ENCODE data around the gene KDM4B. TPM values are rescaled to one million over a fixed set of nuclear protein-coding genes. Genes with fewer than 3 reads are reported as not detected.
"Not testable (repeated sequence)": the region's sequence is repeated elsewhere in the genome, so short reads cannot be mapped to it uniquely, and the experiment has no call there.

The KDM4B gene
- total RNA-seq, 2 experiments from 2014 or later, result 24.4 to 25.0 TPM

DNA sequence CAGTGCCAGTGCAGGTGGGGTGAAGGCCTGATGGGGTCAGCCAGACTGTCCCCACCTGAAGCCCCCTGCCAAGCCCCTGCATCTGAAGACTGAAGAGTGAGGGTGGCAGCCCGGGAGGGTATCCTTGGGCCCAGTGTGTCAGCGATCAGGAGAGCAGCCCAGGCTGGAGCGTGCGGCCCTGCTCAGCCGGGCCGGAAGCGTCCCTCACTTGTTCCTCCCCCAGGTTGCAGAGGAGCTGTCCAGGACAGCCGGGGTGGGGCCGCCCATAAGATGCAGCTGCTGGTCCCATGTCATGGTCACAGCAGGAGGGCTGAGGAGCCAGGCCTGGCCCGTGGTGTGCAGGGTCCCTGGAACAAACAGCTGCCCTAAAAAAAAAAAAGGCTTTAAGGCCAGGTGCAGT lies 55.4 kb downstream of the KDM4B start:
- ChIA-PET CTCF (interaction anchor here (1.4 kb wide), 1 partner anchor 23 kb away, joined by 6 read pairs; no protein-coding TSS in a partner anchor), POLR2A (no interaction called here)

GRCh38 chr19:5025027-5025426 lies 56.1 kb downstream of the KDM4B start:
- CTCF ChIA-PET, result interaction anchor here (1.4 kb wide), 1 partner anchor 23 kb away, joined by 6 read pairs; no protein-coding TSS in a partner anchor
- POLR2A ChIA-PET, result interaction anchor here (0.6 kb wide), 1 partner anchor 106 kb away, joined by 5 read pairs; no protein-coding TSS in a partner anchor

DNA sequence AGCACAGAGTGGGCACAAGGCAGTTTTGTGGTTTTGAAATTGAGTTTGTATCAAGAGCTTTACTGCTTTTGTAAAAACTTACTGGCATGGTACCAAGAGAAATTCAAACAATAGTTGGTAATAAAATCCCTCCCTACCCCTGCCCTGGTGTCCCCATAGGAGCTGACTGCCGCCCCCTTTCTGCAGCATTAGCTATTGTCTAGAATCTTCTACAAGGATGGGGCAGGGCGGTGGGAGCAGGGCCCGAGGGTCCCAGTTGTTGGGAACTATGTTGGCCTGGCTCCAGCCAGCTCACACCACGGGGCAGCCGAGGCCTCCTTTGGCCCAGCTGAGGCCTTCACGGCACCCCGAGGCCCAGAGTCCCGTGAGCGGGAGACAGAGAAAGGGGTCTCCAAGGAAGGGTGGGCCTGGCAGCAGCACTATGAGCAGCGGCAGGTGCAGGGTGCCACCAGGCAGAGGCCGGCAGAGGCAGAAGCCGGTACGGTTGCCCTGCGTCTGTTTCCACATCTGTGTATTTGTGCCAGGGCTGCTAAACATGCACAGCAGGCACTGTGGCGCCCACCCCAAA lies 57.9 kb downstream of the KDM4B start:
- CTCF ChIA-PET, result interaction anchor here (1.0 to 1.4 kb wide), 3 partner anchors 18 to 223 kb away, joined by 3 to 4 read pairs (median 3); no protein-coding TSS in a partner anchor
- POLR2A ChIA-PET, result no interaction called here

DNA sequence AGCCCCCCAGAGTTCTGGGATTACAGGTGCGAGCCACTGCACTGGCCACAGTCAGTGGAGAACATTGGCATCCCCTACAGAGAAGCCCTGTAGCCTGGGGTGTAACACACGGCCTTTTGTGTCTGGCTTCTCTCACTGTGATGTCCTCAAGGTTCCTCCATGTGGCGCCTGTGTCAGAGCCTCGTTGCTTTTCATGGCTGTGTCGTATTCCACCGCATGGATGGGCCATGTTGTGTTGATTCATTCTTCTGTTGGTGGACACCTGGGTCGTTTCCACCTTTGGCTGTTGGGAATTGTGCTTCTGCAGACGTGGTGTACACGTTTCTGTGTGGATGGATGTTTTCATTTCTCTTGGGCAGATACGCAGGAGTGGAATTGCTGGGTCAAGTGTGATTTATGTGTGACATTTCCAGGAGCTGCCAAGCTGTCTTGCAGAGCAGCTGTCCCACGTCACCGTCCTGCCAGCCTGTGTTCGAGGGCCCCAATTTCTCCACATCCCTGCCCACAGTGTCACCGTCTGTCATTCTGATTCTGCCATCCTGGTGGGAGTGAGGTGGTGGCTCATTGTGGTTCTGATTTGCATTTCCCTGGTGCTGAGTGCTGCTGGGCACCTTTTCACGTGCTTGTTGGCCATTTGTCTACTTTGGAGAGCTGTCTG lies 59.4 kb downstream of the KDM4B start:
- ChIA-PET POLR2A (no interaction called here), CTCF (interaction anchor here (1.3 to 3.6 kb wide), 3 partner anchors 8 to 218 kb away, joined by 3 to 24 read pairs (median 4); no protein-coding TSS in a partner anchor)

GRCh38 chr19:5029596-5029995 lies 60.7 kb downstream of the KDM4B start:
- POLR2A ChIA-PET, result not testable (repeated sequence)
- CTCF ChIA-PET, result interaction anchor here (0.9 to 4.9 kb wide), 9 partner anchors 9 to 220 kb away, joined by 3 to 30 read pairs (median 7); no protein-coding TSS in a partner anchor

GRCh38 chr19:5030136-5030820 lies 61.4 kb downstream of the KDM4B start:
- ChIA-PET POLR2A (no interaction called here), CTCF (interaction anchor here (0.8 to 4.9 kb wide), 16 partner anchors 9 to 220 kb away, joined by 3 to 30 read pairs (median 6); no protein-coding TSS in a partner anchor)

DNA sequence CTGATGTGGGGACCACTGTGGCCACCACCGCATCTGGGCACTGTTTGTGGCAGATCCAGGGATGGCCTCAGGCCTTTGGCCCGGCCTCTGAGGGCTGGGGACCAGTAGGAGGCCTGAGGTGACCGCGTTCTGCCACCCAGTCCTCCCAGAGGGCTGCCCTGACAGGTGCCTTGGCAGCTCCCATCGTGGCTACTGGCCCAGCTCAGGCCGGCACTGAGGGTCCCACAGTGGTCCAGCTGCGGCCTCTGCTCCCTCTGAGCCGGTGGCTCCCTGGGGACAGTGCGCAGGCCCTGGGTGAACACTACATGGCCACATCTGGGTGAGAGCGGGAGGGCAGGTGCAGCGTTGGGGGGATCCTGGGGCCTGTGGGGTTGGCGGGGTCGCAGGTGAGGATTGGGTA lies 61.9 kb downstream of the KDM4B start:
- CTCF ChIA-PET, result interaction anchor here (0.8 to 4.9 kb wide), 18 partner anchors 9 to 221 kb away, joined by 3 to 30 read pairs (median 5); partner anchors contain the start of gene PLIN3
- POLR2A ChIA-PET, result interaction anchor here (0.6 kb wide), 1 partner anchor 22 kb away, joined by 7 read pairs; no protein-coding TSS in a partner anchor

- ChIA-PET POLR2A (interaction anchor here (0.6 kb wide), 1 partner anchor 22 kb away, joined by 7 read pairs; no protein-coding TSS in a partner anchor), CTCF (interaction anchor here (0.6 to 4.9 kb wide), 23 partner anchors 9 to 222 kb away, joined by 3 to 30 read pairs (median 4); partner anchors contain the start of gene PLIN3)
Observed at GRCh38 chr19:5031231-5032100, 62.6 kb downstream of the KDM4B start.

DNA sequence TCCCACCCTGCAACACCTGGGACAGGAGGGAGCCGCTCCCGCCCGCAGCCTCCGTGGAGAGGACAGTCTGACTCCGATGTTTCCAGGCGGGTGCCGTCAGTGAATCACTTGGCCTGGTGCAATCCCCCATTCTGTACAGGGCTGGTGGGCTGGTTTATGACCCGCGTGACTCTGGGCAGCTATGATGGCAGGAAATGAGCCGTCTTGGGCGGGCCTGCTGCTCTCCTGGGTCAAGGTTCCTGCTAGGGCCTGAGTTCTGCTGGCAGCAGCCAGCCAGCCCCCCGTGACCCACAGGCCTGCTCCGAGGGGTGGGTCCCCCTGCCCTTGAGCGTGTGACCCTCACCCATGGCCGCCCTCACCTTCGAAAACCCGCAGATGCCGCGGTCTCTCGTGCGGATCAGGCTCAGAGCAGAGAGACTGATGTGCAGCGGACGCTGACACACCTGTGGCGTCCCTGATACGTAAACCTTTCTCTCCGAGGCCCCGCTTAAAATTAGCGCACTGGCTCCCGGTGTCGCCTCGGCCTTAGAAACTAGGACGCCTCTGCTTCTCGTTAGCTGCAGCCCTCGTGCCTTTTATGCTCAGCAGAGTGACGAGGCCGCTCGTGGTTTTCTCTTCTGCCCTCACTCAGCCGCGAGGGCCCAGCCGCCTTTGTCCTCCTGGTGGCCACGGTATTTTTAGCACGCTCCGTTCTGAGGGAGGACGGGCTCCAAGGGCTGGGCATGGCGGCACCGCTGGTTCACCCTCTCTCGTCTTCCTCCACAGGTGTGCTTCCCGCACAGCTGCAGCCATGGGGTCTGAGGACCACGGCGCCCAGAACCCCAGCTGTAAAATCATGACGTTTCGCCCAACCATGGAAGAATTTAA lies 63.4 kb downstream of the KDM4B start:
- ChIA-PET POLR2A (no interaction called here), CTCF (interaction anchor here (0.6 to 4.9 kb wide), 18 partner anchors 17 to 406 kb away, joined by 3 to 30 read pairs (median 5); partner anchors contain the start of gene PLIN3)

DNA sequence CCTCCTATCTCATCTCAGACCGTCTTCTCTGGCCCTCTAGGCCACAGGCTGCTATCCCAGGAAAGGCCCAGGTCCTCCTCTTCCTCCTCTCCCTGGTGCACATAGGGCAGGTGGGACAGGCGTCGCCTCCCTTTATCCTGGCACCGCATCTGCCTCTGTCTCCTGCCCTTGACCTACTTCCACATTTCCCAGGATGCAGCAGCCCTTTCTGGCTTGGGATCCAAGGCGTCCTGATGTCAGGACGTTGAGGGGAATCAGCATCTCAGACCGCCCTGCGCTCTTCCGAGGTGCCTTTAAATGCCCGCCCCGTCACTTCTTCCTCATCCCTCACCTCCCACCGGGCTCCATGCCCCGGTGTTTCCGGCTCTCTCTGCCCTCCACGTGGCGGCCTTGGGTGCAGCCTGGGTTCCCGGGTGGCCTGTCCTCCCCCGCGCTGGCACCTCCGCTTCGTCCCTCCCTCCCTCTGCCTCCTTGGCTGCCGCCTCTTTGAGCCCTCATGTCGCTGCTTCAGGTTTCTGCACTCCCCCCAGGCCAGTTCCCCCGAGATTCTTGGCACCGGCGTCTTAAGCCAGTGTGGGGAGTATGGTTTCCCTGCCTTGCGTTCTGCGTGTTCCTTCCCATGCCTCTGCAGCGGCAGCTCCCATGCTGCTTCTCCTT lies 66.3 kb downstream of the KDM4B start:
- ChIA-PET CTCF (no interaction called here), POLR2A (no interaction called here)

GRCh38 chr19:5035793-5036697 lies 67.1 kb downstream of the KDM4B start:
- CTCF ChIA-PET, result interaction anchor here (0.6 to 1.2 kb wide), 3 partner anchors 8 to 310 kb away, joined by 3 read pairs; no protein-coding TSS in a partner anchor
- POLR2A ChIA-PET, result no interaction called here

DNA sequence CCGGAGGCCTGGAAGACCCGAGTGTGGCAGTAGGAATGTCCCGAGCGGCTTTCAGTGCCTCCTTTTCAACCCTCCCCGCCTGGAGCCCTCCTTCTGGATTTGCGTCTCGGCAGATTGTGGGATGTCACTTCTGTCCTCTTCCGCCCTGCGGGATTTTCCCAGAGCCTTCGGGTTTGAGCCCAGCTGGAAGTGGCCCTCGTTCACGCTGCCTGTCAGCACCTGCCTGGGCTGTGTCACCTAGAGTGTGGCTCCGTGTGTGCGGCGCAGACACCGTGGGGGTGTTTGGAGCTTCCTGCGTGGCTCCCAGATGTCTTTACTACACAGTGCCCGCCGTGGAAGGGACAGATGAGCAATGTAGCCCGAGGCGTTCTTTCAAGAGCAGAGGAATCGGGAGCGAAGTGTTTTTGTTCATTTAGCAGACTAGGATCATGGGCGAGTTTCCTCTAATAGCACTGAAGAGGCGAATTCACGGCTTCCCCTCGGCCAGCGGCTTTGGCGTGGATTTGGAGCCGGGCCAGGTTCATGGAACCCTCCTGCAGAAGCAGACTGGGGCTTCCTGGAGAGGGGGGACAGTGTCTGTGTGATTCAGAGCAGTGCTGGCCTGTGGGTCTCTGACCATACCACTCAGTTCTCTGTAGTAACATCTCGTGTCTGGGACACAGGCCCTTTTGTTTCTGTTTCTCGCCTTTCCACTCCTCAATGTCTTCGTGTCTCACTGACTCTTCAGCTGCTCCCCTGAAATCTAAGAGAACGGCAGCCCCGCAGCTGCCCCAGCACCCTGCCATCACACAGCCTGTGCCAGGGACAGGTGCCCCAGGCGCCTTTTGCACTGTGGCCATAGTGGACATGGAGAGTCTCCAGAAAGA lies 68.0 kb downstream of the KDM4B start:
- ChIA-PET CTCF (interaction anchor here (0.9 to 1.2 kb wide), 2 partner anchors 9 to 185 kb away, joined by 3 read pairs; no protein-coding TSS in a partner anchor), POLR2A (no interaction called here)

DNA sequence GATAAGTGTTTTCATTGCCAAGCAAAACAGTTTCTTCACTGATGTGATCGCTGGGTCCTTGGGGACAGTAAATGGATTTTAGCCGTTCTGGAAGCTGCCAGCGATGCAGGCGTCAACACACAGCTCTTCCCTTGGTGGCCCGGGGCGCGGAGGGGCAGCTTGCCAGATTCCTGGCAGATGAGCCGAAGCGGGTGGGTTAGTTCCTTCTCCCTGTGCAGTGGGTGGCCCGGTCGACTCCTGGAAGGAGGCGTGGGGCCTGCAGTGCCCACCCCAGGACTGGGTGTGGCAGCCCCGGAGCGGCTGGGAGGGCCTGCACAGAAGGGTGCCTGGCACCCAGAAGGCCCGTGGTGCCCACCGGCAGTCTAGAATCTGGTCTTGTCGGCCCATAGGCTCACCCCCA lies 69.0 kb downstream of the KDM4B start:
- ChIA-PET POLR2A (no interaction called here), CTCF (interaction anchor here (1.2 kb wide), 1 partner anchor 10 kb away, joined by 6 read pairs; no protein-coding TSS in a partner anchor)

- CTCF ChIA-PET, result interaction anchor here (0.5 to 1.2 kb wide), 4 partner anchors 9 to 187 kb away, joined by 3 to 6 read pairs (median 5); no protein-coding TSS in a partner anchor
- POLR2A ChIA-PET, result no interaction called here
Observed at GRCh38 chr19:5038631-5039271, 69.8 kb downstream of the KDM4B start.

All from activated CD8-positive, alpha-beta memory T cell treated with anti-CD3 and anti-CD28 coated beads for 36 hours (primary cell).